Uterus (tissue), 4 donors: ENCODE measurements around the gene MMP25. TPM values are rescaled to one million over a fixed set of nuclear protein-coding genes. Genes with fewer than 3 reads are reported as not detected.
"Not testable (repeated sequence)": the region's sequence is repeated elsewhere in the genome, so short reads cannot be mapped to it uniquely, and the experiment has no call there.

ENCODE experiments used
- DNase-seq, 2 donors: peaks; one replicate each; pipeline ENCODE4 v3.0.0-alpha.2; 2019 to 2020
- H3K27ac ChIP-seq, 2 donors: fragments of 200-600 bp; sonication (generic); 1 replicate in 1 of 2; 2 replicates in 1 of 2; pipeline ENCODE4 v1.5.1; 2016 to 2018
- H3K27me3 ChIP-seq, 2 donors: fragments of 200-600 bp; sonication (generic); one replicate each; pipeline ENCODE4 v1.5.1; 2018 to 2019; ENCODE audit warnings: control low read depth in 1 of 2
- H3K36me3 ChIP-seq, 2 donors: fragments of 200-600 bp; sonication (generic); one replicate each; pipeline ENCODE4 v1.5.1; 2019; ENCODE audit warnings: control low read depth in 1 of 2
- H3K4me1 ChIP-seq, 2 donors: fragments of 200-600 bp; sonication (generic); one replicate each; pipeline ENCODE4 v1.5.1; 2018 to 2019; ENCODE audit warnings: control low read depth in 1 of 2
- H3K4me3 ChIP-seq, 2 donors: fragments of 200-600 bp; sonication (generic); 1 replicate in 1 of 2; 2 replicates in 1 of 2; pipeline ENCODE4 v1.5.1; 2018 to 2019; ENCODE audit warnings: mild to moderate bottlenecking in 1 of 2
- H3K9me3 ChIP-seq, 2 donors: fragments of 200-600 bp; sonication (generic); one replicate each; pipeline ENCODE4 v1.5.1; 2019; ENCODE audit warnings: control low read depth in 1 of 2
- POLR2A ChIP-seq, 2 donors: fragments of 450-650 bp; IDR thresholded peaks; one replicate each; pipeline ENCODE4 v1.6.1; 2016; ENCODE audit warnings: antibody characterized with exemption in 2 of 2, mild to moderate bottlenecking in 1 of 2, moderate library complexity in 1 of 2
- intact Hi-C: fragments of 100-400 bp; cut with DNase I; formaldehyde crosslinking; loops from one replicate; pipeline ENCODE4 v1.15.1; 2023; ENCODE audit warnings: low total_unique reads
- total RNA-seq, 4 donors: library from RNA; depleted of rRNA in 3 of 4; stranded (reverse); fragments of >200 nt in 3 of 4; gene quantifications; one replicate each; pipeline versions ENCODE4 v1.1.0 to v1.2.4, GENCODE V29; 2014 to 2023
- TF ChIP-seq, protein P1 (sequence below), 4 experiments: fragments of 200-600 bp in 2 of 4; fragments of 450-650 bp in 2 of 4; sonication (generic) in 2 of 4; IDR thresholded peaks; one replicate each; pipeline ENCODE4 v1.5.1; 2016 to 2019; ENCODE audit warnings: antibody characterized with exemption in 4 of 4, mild to moderate bottlenecking in 2 of 4, moderate library complexity in 1 of 4
- donor health status: DM: yes; HTN: yes; CAD: no.

The MMP25 gene
- total RNA-seq, 4 donors from 2014 or later = 0.21 to 1.1 TPM; not detected in 2

DNA sequence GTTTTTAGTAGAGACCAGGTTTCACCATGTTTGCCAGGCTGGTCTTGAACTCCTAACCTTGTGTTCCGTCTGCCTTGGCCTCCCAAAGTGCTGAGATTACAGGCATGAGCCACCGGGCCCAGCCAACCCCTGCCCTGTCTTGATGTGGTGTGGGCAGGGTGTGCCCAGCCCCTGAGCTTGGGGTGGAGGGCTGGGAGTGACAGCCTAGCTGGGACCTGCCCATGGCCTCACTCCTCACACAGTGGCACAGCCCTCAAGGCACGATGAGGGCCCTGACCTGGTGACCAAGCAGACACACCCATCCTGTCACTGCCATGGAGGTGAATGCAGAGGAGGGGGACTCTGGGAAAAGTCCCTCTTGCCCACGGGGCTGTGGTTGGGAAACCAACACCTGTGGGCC, 22.1 kb downstream of the MMP25 start:
- no peaks in the 10 kb centered on the region for H3K9me3 ChIP-seq
- no peaks in the 10 kb centered on the region for H3K27me3 ChIP-seq
- no peaks in the 10 kb centered on the region for H3K4me1 ChIP-seq
- no peak overlapping the region for H3K4me3 ChIP-seq
- DNase-seq = no peak
- no peaks in the 10 kb centered on the region for H3K36me3 ChIP-seq
- TF ChIP-seq, protein P1, sequence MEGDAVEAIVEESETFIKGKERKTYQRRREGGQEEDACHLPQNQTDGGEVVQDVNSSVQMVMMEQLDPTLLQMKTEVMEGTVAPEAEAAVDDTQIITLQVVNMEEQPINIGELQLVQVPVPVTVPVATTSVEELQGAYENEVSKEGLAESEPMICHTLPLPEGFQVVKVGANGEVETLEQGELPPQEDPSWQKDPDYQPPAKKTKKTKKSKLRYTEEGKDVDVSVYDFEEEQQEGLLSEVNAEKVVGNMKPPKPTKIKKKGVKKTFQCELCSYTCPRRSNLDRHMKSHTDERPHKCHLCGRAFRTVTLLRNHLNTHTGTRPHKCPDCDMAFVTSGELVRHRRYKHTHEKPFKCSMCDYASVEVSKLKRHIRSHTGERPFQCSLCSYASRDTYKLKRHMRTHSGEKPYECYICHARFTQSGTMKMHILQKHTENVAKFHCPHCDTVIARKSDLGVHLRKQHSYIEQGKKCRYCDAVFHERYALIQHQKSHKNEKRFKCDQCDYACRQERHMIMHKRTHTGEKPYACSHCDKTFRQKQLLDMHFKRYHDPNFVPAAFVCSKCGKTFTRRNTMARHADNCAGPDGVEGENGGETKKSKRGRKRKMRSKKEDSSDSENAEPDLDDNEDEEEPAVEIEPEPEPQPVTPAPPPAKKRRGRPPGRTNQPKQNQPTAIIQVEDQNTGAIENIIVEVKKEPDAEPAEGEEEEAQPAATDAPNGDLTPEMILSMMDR (IDR thresholded peaks at IDR 0.05) = no peak
- no peak for TF ChIP-seq POLR2A (IDR thresholded peaks at IDR 0.05)
- intact Hi-C loops = no loop called here
- H3K27ac ChIP-seq = no peak overlapping the region

DNA sequence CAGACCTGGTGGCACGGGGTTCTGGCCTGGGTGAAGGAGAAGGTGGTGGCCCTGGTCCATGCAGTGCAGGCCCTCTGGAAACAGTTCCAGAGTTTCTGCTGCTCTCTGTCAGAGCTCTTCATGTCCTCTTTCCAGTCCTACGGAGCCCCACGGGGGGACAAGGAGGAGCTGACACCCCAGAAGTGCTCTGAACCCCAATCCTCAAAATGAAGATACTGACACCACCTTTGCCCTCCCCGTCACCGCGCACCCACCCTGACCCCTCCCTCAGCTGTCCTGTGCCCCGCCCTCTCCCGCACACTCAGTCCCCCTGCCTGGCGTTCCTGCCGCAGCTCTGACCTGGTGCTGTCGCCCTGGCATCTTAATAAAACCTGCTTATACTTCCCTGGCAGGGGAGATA, 22.8 kb downstream of the MMP25 start:
- not testable (repeated sequence) for DNase-seq, H3K27ac ChIP-seq

DNA sequence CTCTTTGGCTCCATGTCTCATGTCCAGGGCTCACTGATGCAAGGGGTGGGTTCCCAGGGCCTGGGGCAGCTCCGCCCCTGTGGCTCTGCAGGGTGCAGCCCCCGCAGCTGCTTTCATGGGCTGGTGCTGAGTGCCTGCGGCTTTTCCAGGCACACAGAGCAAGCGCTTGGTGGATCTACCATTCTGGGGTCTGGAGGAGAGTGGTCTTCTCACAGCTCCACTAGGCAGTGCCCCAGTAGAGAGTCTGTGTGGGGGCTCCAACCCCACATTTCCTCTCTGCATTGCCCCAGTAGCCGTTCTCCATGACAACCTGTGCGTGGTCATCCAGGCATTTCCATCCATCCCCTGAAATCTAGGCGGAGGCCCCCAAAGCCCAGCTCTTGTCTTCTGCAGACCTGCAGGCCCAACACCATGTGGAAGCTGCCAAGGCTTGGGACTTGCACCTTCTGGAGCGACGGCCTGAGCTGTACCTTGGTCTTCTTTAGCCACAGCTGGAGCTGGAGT, 24.3 kb downstream of the MMP25 start:
- TF ChIP-seq, protein P1 (IDR thresholded peaks at IDR 0.05) = no peak
- no peak for TF ChIP-seq POLR2A (IDR thresholded peaks at IDR 0.05)
- no peak for DNase-seq
- H3K27me3 ChIP-seq = no peaks in the 10 kb centered on the region
- H3K36me3 ChIP-seq = no peaks in the 10 kb centered on the region
- no peak overlapping the region for H3K27ac ChIP-seq
- H3K4me3 ChIP-seq = no peak overlapping the region
- intact Hi-C loops = no loop called here
- H3K9me3 ChIP-seq = no peaks in the 10 kb centered on the region
- no peaks in the 10 kb centered on the region for H3K4me1 ChIP-seq

More for the DNA sequence above, 22.8 kb downstream of the MMP25 start:
- H3K4me1 ChIP-seq, H3K27me3 ChIP-seq, H3K4me3 ChIP-seq, intact Hi-C loops, H3K36me3 ChIP-seq, H3K9me3 ChIP-seq: not testable (repeated sequence)

DNA sequence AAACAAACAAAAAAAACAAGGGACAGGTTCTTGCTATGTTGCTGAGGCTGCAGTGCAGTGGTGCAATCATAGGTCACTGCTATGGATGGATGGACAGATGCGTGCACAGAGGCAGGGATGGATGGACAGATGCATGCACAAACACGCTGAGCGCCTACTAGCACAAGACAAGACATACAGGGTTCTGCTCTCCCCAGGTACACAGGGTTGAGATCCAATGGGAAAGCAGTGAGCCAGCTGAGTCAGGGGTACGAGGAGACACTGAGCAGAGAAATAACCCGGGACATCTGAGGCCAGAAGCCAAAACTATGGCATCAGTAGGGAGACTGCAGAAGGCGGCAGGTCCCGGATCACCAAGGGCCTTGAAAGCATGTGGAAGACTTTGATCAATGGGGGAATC, 25.3 kb downstream of the MMP25 start:
- H3K9me3 ChIP-seq = no peaks in the 10 kb centered on the region
- no peaks in the 10 kb centered on the region for H3K36me3 ChIP-seq
- no peaks in the 10 kb centered on the region for H3K27me3 ChIP-seq
- TF ChIP-seq, protein P1 (IDR thresholded peaks at IDR 0.05) = no peak
- TF ChIP-seq POLR2A (IDR thresholded peaks at IDR 0.05) = no peak
- no peak for DNase-seq
- intact Hi-C loops = no loop called here
- no peak overlapping the region for H3K4me3 ChIP-seq
- H3K4me1 ChIP-seq = no peaks in the 10 kb centered on the region
- no peak overlapping the region for H3K27ac ChIP-seq

DNA sequence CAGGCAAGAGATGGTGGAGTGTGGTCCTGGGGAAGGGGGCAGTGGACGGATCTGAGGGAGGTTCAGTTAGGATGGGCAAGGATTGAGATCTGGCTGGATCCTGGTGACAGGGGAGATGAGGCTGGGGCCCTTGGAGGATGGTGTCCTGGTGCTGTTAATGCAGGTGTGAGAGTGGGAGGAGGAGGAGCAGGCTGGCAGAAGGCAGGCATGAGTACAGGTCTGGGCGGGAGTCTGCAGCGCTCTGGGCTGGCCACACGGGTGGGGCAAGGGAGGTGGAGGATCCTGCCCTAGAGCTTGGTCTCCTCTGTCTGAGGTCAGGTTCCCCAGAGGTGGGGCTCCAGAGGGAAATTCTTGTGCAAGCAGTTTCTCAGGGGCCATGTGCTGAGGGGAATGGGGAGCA, 25.8 kb downstream of the MMP25 start:
- H3K27me3 ChIP-seq, H3K9me3 ChIP-seq, H3K27ac ChIP-seq, DNase-seq, H3K4me3 ChIP-seq, H3K36me3 ChIP-seq, intact Hi-C loops, H3K4me1 ChIP-seq: not testable (repeated sequence)

DNA sequence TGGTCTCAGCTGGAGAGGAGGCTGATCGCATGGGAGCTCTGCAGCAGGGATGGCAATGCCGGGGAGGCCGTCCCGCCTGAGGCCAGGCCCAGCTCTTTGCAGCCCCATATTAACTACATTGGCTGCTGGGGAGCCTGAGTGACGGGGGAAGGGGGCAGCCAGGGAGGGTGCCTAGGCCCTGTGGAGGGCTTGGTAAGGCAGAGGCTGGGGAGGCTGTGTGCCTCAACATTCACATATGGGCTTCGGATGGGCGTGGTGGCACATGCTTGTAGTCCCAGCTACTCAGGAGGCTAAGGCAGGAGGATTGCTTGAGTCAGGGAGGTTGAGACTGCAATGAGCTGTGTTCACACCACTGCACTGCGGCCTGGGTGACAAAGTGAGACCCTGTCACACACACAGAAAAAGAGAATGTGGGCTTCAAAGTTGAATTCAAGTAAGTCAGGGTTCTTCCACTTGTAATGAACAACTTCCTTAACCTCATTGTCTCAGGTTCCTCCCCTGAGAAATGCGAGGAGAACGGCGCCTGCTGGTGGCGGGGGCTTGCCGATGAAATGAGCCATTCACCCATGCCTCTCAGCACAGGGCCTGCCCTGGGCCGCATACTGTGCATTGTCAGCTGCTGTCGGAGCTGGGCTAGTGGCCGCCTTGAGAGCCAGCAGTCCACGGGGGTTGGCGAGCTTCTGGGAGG, 26.4 kb downstream of the MMP25 start:
- H3K9me3 ChIP-seq, H3K27ac ChIP-seq, H3K4me1 ChIP-seq, H3K27me3 ChIP-seq, H3K4me3 ChIP-seq, H3K36me3 ChIP-seq, DNase-seq, intact Hi-C loops: not testable (repeated sequence)

DNA sequence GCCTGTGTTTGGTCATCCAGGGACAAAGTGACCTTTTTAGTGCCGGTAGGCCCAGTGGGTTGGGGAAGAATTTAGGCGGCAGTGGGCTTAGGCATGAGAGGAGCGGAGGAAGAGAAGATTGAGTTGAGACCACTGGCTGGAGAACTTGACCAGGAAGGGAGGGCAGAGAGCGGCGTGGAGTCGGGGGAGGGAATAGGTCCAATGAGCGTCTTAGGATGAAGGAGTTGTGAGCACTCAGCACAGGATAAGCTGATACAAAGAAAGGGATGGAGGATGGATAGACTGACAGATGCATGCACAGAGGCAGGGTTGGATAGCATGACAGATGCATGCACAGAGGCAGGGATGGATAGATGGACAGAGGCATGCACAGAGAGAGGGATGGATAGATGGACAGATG, 27.1 kb downstream of the MMP25 start:
- H3K9me3 ChIP-seq = no peaks in the 10 kb centered on the region

More for the DNA sequence above, 27.1 kb downstream of the MMP25 start:
- TF ChIP-seq, protein P1 (IDR thresholded peaks at IDR 0.05) = no peak
- no peak for TF ChIP-seq POLR2A (IDR thresholded peaks at IDR 0.05)
- DNase-seq = no peak
- no peak overlapping the region for H3K4me3 ChIP-seq
- no peaks in the 10 kb centered on the region for H3K36me3 ChIP-seq
- H3K27me3 ChIP-seq = no peaks in the 10 kb centered on the region
- intact Hi-C loops = no loop called here
- no peaks in the 10 kb centered on the region for H3K4me1 ChIP-seq
- no peak overlapping the region for H3K27ac ChIP-seq
